ENCODE data around the gene BIN2.
A peak's percentile ranks its signal among the peaks of the same experiment; 100 is the strongest.

BIN2 gene

DNA sequence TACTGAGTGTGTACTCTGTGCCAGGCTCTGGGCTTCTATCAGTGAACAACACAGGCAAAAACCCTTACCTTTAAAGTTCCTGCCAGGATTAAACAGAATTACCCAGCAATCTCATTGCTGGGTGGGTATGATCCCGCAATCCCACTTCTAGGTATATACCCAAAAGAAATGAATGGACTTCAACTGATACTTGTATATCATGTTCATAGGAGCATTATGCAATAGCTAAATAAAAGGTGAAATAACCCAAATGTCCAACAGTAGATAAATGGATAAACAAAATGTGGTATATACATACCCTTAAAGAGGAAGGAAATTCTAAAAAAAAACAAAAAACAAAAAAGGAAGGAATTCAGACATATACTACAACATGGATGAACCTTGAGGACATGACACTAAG lies 70.7 kb downstream of the BIN2 start:
- DNase-seq = no peak

DNA sequence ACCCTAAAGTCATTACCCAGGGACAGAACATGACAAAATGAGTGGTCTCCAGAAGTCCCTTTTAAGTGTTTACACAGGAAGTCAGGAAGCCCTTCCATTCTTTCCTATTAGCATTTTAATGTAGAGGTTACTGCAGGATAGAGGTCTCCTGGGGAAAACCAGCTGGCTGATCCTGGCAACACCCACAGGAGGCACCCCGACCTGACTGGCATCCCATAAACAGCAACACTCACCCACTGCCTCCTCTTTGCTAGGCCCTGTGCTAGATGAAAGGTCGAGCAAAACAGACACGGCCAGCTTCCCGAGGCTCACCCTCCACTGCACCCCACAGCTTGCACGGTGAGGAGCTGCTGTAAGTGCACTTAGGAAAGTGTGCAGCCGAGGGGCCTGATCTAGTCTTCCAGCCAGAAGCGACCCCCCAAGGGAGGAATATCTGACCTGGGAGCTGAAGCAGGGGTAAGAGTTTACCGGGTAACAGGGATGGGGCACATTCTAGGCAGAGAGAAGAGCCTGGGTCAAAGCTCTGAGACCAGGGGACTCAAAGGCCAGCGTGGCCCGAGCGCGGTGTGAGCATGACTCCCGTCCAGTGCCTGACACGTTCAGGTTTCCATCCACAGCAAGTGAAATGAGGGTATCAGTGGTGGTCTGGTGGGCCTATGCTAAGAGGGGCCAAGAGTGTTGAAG lies 76.3 kb downstream of the BIN2 start:
- no peak for DNase-seq

DNA sequence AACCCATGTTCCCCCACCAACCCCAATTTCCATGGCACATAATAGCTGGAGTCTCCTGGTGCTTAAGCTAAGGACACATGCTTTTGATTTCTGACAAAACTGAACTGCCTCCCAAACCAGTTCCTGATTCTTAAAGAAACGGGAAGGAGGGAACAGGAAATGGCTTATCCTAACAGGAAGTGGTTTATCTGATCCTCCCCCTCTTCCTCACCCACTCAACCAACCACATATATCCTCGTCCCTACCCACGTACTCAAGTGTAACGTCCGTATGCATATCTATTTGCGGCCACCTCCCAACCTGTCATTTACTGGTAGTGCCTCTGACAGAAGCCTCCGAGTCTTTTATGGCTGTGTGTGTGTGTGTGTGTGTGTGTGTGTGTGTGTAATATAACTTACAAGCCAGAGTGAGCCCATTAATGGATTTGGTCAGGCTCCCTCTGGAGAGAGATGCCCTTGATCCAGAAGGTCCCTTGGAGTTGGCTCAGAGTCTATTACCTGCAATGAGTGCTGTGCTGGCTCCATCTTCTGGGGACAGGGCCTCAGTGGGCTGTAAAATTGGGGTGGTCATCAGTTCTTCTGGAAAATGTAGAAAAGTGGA lies 77.6 kb downstream of the BIN2 start:
- DNase-seq = no peak

DNA sequence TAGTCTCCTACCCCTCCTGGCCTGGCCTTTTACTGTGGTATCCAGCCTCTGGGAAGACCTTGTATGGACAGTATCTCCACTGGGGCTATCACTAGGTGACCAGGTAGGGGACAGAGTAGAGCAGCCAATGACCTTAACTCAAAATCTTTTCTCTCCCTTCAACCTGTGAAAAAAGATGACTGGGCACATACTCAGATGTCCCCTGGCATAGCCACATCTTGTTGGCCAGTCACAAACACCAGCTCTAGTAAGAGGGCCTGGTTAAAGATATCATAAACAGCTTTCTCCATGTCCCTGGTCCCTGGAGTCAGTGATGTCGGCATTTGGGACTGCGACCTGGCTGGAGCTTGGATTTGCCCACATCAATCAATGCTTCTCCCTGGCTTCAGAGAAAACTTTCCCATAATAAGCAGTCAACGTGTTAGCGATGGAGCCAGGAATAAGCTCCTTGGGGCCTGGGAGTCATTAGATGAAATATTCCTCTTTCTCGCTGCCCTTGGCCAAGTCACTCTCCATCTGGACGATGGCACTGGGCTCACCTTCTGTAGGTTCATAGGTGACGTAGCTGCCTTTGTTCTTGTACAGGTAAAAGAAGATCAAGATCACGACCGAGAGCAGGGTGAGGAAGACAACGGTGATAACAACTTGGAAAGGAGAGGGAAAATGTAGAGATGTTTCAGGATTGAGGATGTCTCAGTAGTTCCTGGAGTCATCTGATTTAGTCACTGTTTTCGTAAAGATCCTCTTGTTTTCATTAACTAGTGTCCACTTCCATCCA lies 78.3 kb downstream of the BIN2 start:
- DNase-seq = no peak

DNA sequence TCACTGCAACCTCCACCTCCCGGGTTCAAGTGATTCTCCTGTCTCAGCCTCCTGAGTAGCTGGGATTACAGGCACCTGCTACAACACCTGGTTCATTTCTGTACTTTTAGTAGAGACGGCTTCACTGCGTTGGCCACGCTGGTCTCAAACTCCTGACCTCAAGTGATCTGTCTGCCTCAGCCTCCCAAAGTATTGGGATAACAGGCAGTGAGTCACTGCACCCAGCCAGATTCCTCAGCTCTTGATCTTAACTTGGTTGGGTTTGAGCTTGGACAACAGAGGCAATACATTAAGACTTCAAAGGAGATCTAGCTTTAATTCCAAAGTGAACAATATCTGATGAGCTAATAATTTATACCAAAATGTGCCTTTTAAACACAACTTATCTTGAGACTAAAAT lies 79.7 kb downstream of the BIN2 start:
- no peak for DNase-seq

DNA sequence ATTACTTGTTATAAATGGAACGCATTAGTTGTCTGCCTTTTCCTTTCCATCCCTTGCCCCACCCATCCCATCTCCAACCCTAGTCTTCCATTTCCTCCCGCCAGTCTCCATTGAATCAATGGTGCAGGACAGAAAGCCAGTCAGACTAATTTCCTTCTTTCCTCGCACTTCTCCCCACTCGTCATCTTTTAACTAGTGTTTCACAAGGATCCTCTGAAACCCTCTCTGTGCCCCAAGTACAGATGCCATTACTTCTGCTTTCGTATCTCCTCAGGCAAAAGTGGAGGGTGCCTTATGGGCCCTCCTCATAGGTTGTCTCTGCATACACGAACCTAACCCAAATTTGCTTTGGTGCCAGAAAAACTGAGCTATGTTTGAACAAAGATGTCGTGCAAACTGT lies 81.1 kb downstream of the BIN2 start:
- DNase-seq = no peak

DNA sequence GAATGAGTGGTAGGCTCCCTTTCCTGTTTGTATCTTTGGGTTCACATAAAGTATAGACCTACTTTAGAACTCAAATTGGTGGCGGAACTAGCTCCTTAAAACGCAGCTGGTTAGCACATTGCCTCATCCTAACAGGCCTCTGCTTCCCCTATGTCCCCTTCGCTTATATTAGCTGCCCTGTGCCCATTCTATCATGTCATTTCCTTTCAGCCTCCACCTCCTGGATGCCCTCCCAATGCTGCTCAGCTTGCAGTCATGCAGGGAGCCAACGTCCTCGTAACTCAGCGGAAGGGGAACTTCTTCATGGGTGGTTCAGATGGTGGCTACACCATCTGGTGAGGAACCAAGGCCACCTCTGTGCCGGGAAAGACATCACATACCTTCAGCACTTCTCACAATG lies 81.9 kb downstream of the BIN2 start:
- no peak for DNase-seq

DNA sequence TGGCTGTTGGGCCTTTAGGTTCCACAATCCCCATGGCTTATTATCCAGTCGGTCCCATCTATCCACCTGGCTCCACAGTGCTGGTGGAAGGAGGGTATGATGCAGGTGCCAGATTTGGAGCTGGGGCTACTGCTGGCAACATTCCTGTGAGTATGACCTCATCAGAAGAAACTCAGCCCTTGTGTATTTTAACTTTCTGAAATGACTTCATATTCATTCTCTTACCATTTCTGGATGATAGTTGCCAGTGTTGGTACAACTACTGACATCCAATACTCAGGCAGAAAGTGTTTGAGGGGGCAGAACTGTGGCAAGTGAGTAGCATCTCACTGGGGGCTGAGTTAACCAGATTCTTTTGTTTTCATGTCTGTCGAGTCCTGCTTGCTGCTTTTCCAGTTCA lies 83.0 kb downstream of the BIN2 start:
- no peak for DNase-seq

DNA sequence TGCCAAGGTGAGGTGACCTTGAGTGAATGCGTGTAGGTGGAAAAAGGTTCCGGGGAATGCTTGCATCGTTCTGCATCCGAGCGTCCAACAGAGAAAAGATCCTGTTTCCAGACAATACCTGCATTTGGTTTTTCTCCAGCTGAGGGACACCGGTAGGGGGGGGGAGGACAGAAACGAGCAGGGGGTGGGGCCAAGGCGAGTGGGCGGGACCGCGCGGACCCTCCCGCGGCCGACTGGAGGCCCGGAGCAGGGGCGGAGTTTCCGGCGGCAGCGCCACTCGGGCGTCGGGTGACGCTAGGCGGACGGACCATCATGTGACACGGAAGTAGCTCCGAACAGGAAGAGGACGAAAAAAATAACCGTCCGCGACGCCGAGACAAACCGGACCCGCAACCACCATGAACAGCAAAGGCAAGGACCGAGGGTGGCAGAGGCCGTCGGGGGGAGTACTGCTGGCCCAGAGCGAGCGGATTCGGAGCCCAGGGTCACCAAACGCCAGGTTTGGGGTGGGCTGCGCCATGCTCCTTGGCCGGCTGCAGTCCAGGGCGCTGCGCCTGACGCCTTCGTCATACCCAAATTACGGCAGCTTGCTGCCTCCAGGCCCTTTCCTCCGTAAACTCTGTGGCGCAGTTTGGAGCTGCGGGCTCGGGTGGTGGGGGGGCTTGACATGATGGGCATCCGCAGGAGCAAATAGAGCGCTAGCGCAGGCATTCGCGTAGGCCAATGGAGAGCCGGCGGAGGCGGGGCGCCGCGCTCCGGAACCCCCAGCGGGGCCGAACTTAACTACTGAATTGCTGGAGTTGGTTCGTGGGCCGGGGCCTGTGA lies 85.3 kb downstream of the BIN2 start, which contains the start of gene DAZAP2:
Gene DAZAP2 (plus strand): TSS at position 317 of the 825 bp plus-strand sequence. CDS start 82 bp downstream, at position 399.
- DNase-seq = peak; percentile 97

DNA sequence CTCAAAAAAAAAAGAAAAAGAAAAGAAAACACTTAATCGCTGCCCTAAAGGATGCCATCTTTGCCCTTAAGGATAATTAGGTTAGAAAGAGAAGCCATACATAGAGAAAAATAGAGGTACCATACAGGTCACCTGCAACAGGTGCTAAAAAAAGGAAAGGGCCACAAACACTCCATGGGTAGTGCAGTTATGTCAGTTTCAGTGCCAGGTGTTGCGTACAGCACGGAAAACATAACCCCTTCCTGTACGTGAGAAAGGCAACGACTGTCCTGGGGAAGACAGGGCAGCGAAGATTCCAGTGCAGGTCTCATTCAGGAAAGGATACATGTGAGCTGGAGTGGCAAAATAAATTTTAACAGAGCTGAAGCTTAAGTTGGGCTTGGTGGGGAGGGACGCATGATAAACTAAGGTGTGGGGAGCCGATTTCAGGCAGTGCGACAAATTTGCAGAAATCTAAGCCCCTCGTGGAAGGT lies 85.9 kb downstream of the BIN2 start:
- DNase-seq = no peak

DNA sequence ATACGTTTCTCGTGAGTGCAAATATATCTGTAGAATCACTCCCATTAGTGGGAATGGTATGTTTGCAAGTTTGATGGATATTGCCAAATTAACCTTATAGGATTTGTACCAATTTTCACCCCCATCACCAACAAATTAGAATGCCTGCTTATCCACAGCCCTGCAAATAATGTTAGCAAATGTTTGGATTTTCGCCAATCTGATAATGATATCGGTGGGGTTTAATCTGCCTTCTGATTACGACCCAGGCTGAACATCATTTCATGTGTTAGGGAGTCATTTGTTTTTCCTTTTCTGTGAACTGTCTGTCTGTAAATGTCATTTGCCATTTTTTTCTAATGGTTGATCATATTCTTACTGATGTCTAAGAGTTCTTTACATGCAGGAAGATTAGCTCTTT lies 89.4 kb downstream of the BIN2 start:
- no peak for DNase-seq

DNA sequence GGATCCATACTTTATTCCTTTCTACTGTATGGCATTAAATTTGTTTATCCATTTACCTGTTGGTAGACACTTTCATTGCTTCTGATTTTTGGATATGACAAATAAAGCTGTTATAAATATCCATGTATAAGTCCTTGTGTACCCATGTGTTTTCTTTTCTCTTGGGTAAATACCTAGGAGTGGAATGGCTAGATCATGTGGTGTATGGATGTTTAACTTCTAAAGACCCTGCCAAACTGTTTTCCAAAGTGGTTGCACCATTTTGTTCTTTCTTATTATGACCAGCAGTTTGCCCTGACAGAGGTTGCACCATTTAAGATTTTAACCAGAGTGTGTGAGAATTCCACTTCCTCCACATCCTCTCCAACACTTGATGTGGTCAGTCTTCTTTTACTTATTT lies 91.3 kb downstream of the BIN2 start:
- DNase-seq = no peak

All from eye (tissue), 1 donor.